GM12892 (cell line): ENCODE data around the gene CDC73.
"Not testable (repeated sequence)": the region's sequence is repeated elsewhere in the genome, so short reads cannot be mapped to it uniquely, and the experiment has no call there.

Experiments
- POLR2A ChIP-seq: IDR thresholded peaks from 2 replicates; pipeline ENCODE4 v1.6.1; 2011; ENCODE audit warnings: low read depth, low read length, control low read depth
- POLR2AphosphoS5 ChIP-seq: IDR thresholded peaks from 2 replicates; pipeline ENCODE4 v1.6.1; 2011; ENCODE audit warnings: low read depth, low read length, control low read depth
- TAF1 ChIP-seq: IDR thresholded peaks from 2 replicates; pipeline ENCODE4 v1.6.1; 2011; ENCODE audit warnings: low read depth, mild to moderate bottlenecking, control low read depth, low read length, borderline replicate concordance

GRCh38 chr1:193288548-193289080 is 166.8 kb downstream of the CDC73 start:
- not testable (repeated sequence) for TF ChIP-seq POLR2A, POLR2AphosphoS5, TAF1
